ENCODE measurements around the gene ASMT.
"Not testable (repeated sequence)": the region's sequence is repeated elsewhere in the genome, so short reads cannot be mapped to it uniquely, and the experiment has no call there.

Gene ASMT, protein sequence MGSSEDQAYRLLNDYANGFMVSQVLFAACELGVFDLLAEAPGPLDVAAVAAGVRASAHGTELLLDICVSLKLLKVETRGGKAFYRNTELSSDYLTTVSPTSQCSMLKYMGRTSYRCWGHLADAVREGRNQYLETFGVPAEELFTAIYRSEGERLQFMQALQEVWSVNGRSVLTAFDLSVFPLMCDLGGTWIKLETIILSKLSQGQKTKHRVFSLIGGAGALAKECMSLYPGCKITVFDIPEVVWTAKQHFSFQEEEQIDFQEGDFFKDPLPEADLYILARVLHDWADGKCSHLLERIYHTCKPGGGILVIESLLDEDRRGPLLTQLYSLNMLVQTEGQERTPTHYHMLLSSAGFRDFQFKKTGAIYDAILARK

GRCh38 chrX:1614927-1615326, at the start of gene ASMT:
ASMT (plus strand) TSS chrX:1615059; CDS start chrX:1615200, 141 bp downstream.
- no peak for DNase-seq

DNA sequence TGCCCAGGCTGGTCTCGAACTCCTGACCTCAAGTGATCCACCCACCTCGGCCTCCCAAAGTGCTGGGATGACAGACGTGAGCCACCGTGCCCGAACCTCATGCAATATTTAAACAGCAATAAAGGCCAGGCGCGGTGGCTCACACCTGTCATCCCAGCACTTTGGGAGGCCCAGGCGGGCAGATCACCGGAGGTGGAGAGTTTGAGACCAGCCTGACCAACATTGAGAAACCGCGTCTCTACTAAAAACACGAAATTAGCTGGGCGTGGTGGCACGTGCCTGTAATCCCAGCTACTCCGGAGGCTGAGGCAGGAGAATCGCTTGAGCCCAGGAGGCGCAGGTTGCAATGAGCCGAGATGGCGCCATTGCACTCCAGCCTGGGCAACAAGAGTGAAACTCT, 40.7 kb upstream of the ASMT start:
- DNase-seq, result not testable (repeated sequence)

GRCh38 chrX:1576201-1576992, 38.5 kb upstream of the ASMT start:
- DNase-seq, result no peak

GRCh38 chrX:1577845-1578244, 37.0 kb upstream of the ASMT start:
- no peak for DNase-seq

- no peak for DNase-seq
Observed at GRCh38 chrX:1578511-1579173, 36.2 kb upstream of the ASMT start.

GRCh38 chrX:1581132-1581531, 33.7 kb upstream of the ASMT start:
- DNase-seq, result peak; percentile 82

DNA sequence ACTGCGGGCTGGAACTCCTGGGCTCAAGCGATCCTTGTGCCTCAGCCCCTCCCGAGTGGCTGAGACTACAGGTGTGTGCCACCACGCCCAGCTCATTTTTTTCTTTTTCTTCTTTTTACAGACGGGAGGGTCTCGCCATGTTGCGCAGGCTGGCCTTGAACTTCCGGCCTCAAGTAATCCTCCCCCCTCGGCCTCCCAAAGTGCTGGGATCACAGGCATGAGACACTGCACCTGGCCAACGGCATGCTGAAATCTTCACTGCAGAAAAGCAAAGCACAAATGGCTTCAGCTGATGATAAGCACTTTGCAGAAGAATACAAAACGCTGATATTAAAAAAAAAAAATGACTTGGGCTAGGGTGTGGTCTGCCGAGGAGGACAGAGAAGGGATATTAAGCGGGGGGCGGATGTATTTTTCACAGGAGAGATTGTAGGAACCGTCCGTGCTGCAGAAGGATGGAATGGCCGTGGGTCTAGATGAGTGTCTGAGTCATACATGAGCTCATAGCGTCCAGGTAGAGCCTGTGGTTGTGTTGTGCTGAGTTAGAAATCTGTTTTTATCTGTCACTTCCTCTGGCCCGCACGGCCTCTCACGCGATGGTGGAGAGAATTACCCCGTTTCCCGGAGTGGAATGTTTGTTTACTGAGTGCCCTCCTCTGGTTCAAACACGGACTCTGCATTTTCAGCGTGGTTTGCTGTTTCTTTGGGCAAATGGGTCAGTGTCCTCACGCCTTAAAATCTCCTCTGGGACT, 32.0 kb upstream of the ASMT start:
- DNase-seq, result no peak

GRCh38 chrX:1584237-1585011, 30.4 kb upstream of the ASMT start:
- no peak for DNase-seq

DNA sequence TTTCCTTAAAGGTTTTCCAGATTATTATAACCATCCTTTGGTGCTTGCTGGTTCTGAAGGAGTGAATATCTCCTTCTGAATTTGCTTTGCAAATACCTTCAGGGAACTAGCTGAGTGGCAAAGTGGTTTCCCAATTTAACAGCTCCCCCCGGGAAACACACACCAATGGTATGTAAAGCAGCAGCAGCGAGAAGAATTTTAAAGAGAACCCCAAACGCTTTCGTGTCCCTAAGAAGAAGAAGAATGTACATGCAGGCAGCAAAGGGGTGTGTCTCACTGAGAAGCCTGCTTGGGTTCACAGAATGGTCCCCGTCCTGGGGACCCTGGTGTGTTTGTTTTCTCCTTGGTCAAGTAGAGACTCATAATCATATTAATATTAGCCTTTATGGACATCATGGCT, 27.7 kb upstream of the ASMT start:
- DNase-seq, result no peak

DNA sequence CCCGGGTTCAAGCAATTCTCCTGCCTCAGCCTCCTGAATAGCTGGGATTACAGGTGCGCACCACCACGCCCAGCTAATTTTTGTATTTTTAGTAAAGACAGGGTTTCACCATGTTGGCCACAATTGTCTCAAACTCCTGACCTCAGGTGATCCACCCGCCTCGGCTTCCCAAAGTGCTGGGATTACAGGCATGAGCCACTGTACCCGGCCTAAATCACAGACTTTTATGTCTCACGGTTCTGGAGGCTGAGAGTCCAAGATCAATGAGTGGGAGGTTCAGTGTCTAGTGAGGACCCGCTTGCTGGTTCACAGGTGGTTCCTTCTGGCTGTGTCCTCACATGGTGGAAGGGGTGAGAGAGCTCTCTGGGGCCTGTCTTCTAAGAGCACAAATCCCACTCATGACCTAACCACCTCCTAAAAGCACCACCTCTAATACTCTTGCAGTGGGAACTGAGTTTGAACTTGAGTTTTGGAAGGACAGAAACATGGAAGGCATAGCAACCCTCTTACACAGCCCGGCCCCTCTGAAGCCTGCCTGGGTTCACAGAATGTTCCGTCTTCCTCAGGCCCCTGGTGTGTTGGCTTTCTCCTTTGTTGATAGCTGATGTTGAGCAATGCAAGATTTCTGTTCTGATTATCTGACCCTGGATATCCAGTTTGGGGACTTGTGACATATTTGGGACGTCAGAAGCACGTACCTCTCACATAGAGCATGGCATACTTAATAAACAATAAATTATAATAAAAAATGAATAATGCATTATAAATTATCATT, 25.3 kb upstream of the ASMT start:
- no peak for DNase-seq

DNA sequence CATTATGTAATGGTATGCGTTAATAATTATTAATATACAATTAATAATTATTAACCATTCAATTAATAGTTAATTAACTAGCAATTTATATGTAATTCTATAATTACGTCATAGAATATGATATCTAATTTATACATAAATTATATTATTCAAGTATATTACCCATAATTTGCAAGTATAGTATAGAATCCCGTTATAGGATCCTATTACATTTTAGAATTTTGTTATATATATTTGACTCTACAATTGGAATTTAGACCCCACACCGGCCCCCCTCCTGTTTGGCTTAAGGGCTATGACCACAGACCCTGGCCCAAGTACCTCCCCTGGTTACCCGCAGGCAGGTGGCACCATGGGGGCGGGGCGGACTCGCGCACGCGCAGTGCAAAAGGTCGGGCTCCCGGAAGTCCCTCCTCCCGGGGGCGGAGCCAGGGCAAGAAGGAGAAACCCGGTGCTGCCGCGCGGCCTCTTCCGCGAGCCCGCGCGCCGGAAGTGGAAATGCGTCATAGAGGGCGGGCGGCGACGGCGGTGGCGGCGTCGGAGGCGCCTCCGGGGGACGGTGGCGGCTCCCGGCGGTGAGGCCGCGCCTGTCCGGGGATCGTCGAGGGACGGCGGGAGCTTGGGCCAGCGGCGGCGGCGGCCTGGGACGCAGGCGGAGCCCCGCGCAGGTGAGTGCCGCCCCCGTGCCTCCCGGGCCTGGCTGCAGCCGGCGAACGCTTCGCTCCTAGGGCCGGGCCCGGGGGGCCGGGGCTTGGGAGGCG, 23.6 kb upstream of the ASMT start, which contains the start of gene AKAP17A:
TSS of gene AKAP17A (plus strand) at position 503 of the 761 bp plus-strand sequence. CDS start 1,859 bp downstream, outside the sequence.
- DNase-seq, result peak; percentile 99

- peak; percentile 21 for DNase-seq
Observed at GRCh38 chrX:1591863-1592469, 22.9 kb upstream of the ASMT start.

DNA sequence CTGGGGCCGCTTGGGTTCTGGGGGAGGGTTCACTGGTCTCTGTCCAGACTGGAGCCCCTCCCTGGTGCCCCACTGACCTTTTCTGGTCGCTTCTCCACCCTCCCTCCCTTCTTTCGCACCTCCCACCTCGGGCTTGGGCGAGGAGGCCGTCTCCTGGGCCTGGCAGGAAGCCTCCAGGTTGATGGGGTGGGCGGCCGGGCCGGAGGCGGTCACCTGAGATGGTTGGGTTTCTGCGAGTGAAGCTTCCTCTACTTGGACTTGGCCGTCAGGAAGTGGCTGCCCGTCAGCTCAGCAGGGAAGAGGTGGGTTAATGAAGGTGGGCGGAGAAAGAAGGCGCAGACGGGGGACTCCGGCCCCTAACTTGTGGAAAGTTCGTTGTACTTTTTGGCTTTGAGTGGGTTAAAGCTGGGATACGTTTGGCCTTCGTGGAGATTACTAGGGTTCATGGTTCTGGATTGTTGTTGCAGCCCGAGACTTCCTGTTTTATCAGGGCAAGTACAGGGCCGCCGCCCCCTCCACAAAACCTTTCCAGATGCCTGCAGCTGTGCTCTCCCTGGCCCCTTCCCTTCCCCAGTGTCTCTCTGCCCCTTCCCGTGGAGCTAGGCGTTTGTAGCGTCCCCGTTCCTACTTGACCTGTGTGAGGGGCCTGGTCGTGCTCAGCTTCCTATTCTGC, 22.3 kb upstream of the ASMT start:
- DNase-seq, result no peak

DNA sequence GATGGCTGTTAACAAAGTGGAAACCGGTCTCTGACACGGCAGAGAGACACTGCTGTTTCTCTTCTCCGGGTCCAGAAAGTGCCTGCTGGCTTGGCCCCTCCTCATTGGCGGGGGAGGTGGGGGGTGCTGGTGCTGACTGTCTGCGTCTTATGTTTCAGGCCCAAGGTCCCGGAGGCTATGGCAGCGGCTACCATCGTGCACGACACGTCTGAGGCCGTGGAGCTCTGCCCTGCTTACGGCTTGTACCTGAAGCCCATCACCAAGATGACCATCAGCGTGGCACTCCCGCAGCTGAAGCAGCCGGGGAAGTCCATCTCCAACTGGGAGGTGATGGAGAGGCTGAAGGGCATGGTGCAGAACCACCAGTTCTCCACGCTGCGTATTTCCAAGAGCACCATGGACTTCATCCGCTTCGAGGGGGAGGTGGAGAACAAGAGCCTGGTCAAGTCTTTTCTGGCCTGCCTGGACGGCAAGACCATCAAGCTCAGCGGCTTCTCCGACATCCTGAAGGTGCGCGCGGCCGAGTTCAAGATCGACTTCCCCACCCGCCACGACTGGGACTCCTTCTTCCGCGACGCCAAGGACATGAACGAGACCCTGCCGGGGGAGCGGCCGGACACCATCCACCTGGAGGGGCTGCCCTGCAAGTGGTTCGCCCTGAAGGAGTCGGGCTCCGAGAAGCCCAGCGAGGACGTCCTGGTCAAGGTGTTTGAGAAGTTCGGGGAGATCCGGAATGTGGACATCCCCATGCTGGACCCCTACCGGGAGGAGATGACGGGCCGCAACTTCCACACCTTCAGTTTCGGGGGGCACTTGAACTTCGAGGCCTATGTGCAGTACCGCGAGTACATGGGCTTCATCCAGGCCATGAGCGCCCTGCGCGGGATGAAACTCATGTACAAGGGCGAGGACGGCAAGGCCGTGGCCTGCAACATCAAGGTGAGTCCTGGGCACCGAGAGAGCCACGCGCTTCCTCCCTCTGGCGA, 21.3 kb upstream of the ASMT start:
- DNase-seq, result no peak

GRCh38 chrX:1595711-1596060, 19.2 kb upstream of the ASMT start:
- DNase-seq, result no peak

GRCh38 chrX:1596676-1597344, 18.0 kb upstream of the ASMT start:
- no peak for DNase-seq

- no peak for DNase-seq
Observed at GRCh38 chrX:1597345-1598020, 17.4 kb upstream of the ASMT start.
